Measurements from ENCODE around the gene GAPT. TPM values are rescaled to one million over a fixed set of nuclear protein-coding genes. Genes with fewer than 3 reads are reported as not detected.

The GAPT gene
- polyA plus RNA-seq, 1 donor (not counting 4 experiments of a cell fraction or from before 2014, with no cell fraction given): not detected

DNA sequence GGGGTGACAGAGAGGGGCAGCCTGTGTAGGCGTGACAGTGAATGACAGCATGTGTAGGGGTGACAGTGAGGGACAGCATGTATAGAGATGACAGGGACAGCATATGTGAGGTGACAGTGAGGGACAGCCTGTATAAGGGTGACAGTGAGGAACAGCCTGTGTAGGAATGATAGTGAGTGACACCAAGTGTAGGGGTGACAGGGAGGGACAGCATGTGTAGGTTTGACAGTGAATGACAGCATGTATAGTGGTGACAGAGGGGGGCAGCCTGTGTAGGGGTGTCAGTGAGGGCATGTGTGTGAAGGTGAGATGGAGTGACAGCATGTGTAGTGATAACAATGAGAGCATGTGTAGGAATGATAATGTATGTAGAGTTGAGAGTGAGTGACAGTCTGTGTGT, 8.7 kb upstream of the GAPT start:
- Histone ChIP-seq H3K4me1 (ENCODE audit: control insufficient read depth, extremely low read depth, insufficient read depth, low read length) (no peaks in the 10 kb centered on the region), H3K27ac (ENCODE audit: control insufficient read depth, insufficient read depth, low read length) (no peak overlapping the region), H3K4me2 (ENCODE audit: control insufficient read depth, extremely low read depth, insufficient read depth, low read depth, low read length) (no peak overlapping the region), H3K79me2 (ENCODE audit: control insufficient read depth, insufficient read depth, low read length) (no peaks in the 10 kb centered on the region), H3K9me1 (ENCODE audit: control insufficient read depth, extremely low read depth, insufficient read depth, low read length) (no peaks in the 10 kb centered on the region), H3K36me3 (ENCODE audit: control insufficient read depth in 2 of 2, extremely low read depth in 1 of 2, insufficient read depth in 2 of 2, low read length in 2 of 2) (no peaks in the 10 kb centered on the region), H3K27me3 (ENCODE audit: control insufficient read depth, extremely low read depth, insufficient read depth, low read length) (no peaks in the 10 kb centered on the region), H3K4me3 (ENCODE audit: control insufficient read depth in 2 of 3, extremely low read depth in 1 of 3, insufficient read depth in 2 of 3, low read depth in 1 of 3, low read length in 3 of 3) (no peak overlapping the region), H3K9me3 (ENCODE audit: control insufficient read depth, low read depth, low read length) (no peaks in the 10 kb centered on the region), H2AFZ (ENCODE audit: control insufficient read depth, low read length) (no peak overlapping the region), H3K9ac (ENCODE audit: control insufficient read depth, extremely low read depth, insufficient read depth, low read length) (no peak overlapping the region), H4K20me1 (ENCODE audit: control insufficient read depth, extremely low read depth, insufficient read depth, low read length) (no peaks in the 10 kb centered on the region)
- FAIRE-seq (no peak), DNase-seq (ENCODE audit: low read depth, low spot score) (no peak)
- dilution Hi-C loops (cut with MboI; ENCODE audit: extremely low pct_ligation_motif_present, low sequenced_read_pairs): no loop called here
- no peak for TF ChIP-seq EZH2 (IDR thresholded peaks at IDR 0.05; ENCODE audit: low read length)
- TF ChIP-seq CTCF (optimal IDR thresholded peaks at IDR 0.05 in 1 of 3, IDR thresholded peaks at IDR 0.05 in 1 of 3, conservative IDR thresholded peaks at IDR 0.05 in 1 of 3; ENCODE audit: extremely low read depth in 1 of 3, insufficient read depth in 2 of 3, low read length in 3 of 3): no peak

GRCh38 chr5:58484505-58484904, 6.7 kb upstream of the GAPT start:
- Histone ChIP-seq H2AFZ (ENCODE audit: control insufficient read depth, low read length) (no peak overlapping the region), H3K4me3 (ENCODE audit: control insufficient read depth in 2 of 3, extremely low read depth in 1 of 3, insufficient read depth in 2 of 3, low read depth in 1 of 3, low read length in 3 of 3) (no peak overlapping the region), H3K4me2 (ENCODE audit: control insufficient read depth, extremely low read depth, insufficient read depth, low read depth, low read length) (no peak overlapping the region), H3K27me3 (ENCODE audit: control insufficient read depth, extremely low read depth, insufficient read depth, low read length) (no peaks in the 10 kb centered on the region), H3K9me1 (ENCODE audit: control insufficient read depth, extremely low read depth, insufficient read depth, low read length) (no peaks in the 10 kb centered on the region), H3K27ac (ENCODE audit: control insufficient read depth, insufficient read depth, low read length) (no peak overlapping the region), H4K20me1 (ENCODE audit: control insufficient read depth, extremely low read depth, insufficient read depth, low read length) (no peaks in the 10 kb centered on the region), H3K9me3 (ENCODE audit: control insufficient read depth, low read depth, low read length) (no peaks in the 10 kb centered on the region), H3K4me1 (ENCODE audit: control insufficient read depth, extremely low read depth, insufficient read depth, low read length) (no peaks in the 10 kb centered on the region), H3K36me3 (ENCODE audit: control insufficient read depth in 2 of 2, extremely low read depth in 1 of 2, insufficient read depth in 2 of 2, low read length in 2 of 2) (no peaks in the 10 kb centered on the region), H3K79me2 (ENCODE audit: control insufficient read depth, insufficient read depth, low read length) (no peaks in the 10 kb centered on the region), H3K9ac (ENCODE audit: control insufficient read depth, extremely low read depth, insufficient read depth, low read length) (no peak overlapping the region)
- DNase-seq (ENCODE audit: low read depth, low spot score) (no peak), FAIRE-seq (no peak)
- dilution Hi-C loops (cut with MboI; ENCODE audit: extremely low pct_ligation_motif_present, low sequenced_read_pairs): no loop called here
- TF ChIP-seq EZH2 (IDR thresholded peaks at IDR 0.05; ENCODE audit: low read length) (no peak), CTCF (optimal IDR thresholded peaks at IDR 0.05 in 1 of 3, IDR thresholded peaks at IDR 0.05 in 1 of 3, conservative IDR thresholded peaks at IDR 0.05 in 1 of 3; ENCODE audit: extremely low read depth in 1 of 3, insufficient read depth in 2 of 3, low read length in 3 of 3) (no peak)

Measured in keratinocyte (primary cell).